WTC11 (cell line): ENCODE measurements around the gene PPP1R15B. TPM values are rescaled to one million over a fixed set of nuclear protein-coding genes. Genes with fewer than 3 reads are reported as not detected.

Source experiments
- ATAC-seq: fragments of 200-7000 bp; cut with Tn5 transposase; 2 replicates; pipeline ENCODE4 v1.10.0; 2021; ENCODE audit warnings: mild to moderate bottlenecking, moderate library complexity
- CTCF ChIA-PET: fragments of 300-600 bp; sonication (Branson Sonifier 250); formaldehyde crosslinking; loops from one replicate; lab custom pipeline; 2021; ENCODE audit warnings: antibody characterized with exemption; lab: Charles Lee
- POLR2A ChIA-PET: fragments of 350-600 bp; sonication (Branson Sonifier 250); formaldehyde crosslinking; loops from one replicate; lab custom pipeline; 2021; ENCODE audit warnings: antibody characterized with exemption; lab: Charles Lee
- DNase-seq: peaks from one replicate; pipeline ENCODE4 v3.0.0; 2021; ENCODE audit warnings: low spot score
- H3K27ac Mint-ChIP-seq: 2 replicates; pipeline ENCODE4 v1.8.0; 2021; ENCODE audit warnings: mixed read lengths
- H3K27me3 Mint-ChIP-seq: 2 replicates; pipeline ENCODE4 v1.8.0; 2021; ENCODE audit warnings: low read depth, mild to moderate bottlenecking, moderate library complexity, mixed read lengths
- H3K36me3 Mint-ChIP-seq: 2 replicates; pipeline ENCODE4 v1.8.0; 2021; ENCODE audit warnings: mixed read lengths
- H3K4me1 Mint-ChIP-seq: 2 replicates; pipeline ENCODE4 v1.8.0; 2022; ENCODE audit warnings: mixed read lengths
- H3K4me3 Mint-ChIP-seq: 2 replicates; pipeline ENCODE4 v1.8.0; 2021; ENCODE audit warnings: mild to moderate bottlenecking, moderate library complexity, mixed read lengths
- H3K9me3 Mint-ChIP-seq: 2 replicates; pipeline ENCODE4 v1.8.0; 2021; ENCODE audit warnings: mixed read lengths
- ATF6 ChIP-seq: sonication (generic); formaldehyde crosslinking; IDR thresholded peaks from 2 replicates; pipeline ENCODE4 v1.8.1; 2023; ENCODE audit warnings: mild to moderate bottlenecking, missing genetic modification reagents
- E2F5 ChIP-seq: sonication (generic); formaldehyde crosslinking; IDR thresholded peaks from 2 replicates; pipeline ENCODE4 v1.8.1; 2022; ENCODE audit warnings: mild to moderate bottlenecking, moderate library complexity, missing genetic modification reagents
- FOXP1 ChIP-seq: sonication (generic); formaldehyde crosslinking; IDR thresholded peaks from 2 replicates; pipeline ENCODE4 v1.8.0; 2022; ENCODE audit warnings: missing genetic modification reagents, mild to moderate bottlenecking, moderate library complexity, borderline replicate concordance
- FOXP4 ChIP-seq: sonication (generic); formaldehyde crosslinking; IDR thresholded peaks from 2 replicates; pipeline ENCODE4 v1.8.0; 2022; ENCODE audit warnings: mild to moderate bottlenecking, missing genetic modification reagents
- GABPB1 ChIP-seq: sonication (generic); formaldehyde crosslinking; IDR thresholded peaks from 2 replicates; pipeline ENCODE4 v1.8.1; 2023; ENCODE audit warnings: mild to moderate bottlenecking, missing genetic modification reagents
- JAZF1 ChIP-seq: fragments of 250-450 bp; sonication (Bioruptor Pico); IDR thresholded peaks from 2 replicates; pipeline ENCODE4 v1.9.0; 2021; ENCODE audit warnings: moderate library complexity, mild to moderate bottlenecking, inconsistent platforms
- JUN ChIP-seq: sonication (generic); formaldehyde crosslinking; IDR thresholded peaks from 2 replicates; pipeline ENCODE4 v1.8.0; 2023; ENCODE audit warnings: mild to moderate bottlenecking, missing genetic modification reagents
- KAT7 ChIP-seq: sonication (generic); formaldehyde crosslinking; IDR thresholded peaks from 2 replicates; pipeline ENCODE4 v1.8.1; 2023; ENCODE audit warnings: missing genetic modification reagents, mild to moderate bottlenecking, borderline replicate concordance
- MLX ChIP-seq: sonication (generic); formaldehyde crosslinking; IDR thresholded peaks from 2 replicates; pipeline ENCODE4 v1.8.1; 2023; ENCODE audit warnings: mild to moderate bottlenecking, missing genetic modification reagents, moderate library complexity
- NR1H2 ChIP-seq: sonication (generic); formaldehyde crosslinking; IDR thresholded peaks from 2 replicates; pipeline ENCODE4 v1.9.0; 2021; ENCODE audit warnings: mild to moderate bottlenecking, moderate library complexity, missing genetic modification reagents
- NR2C2 ChIP-seq: sonication (generic); formaldehyde crosslinking; IDR thresholded peaks from 2 replicates; pipeline ENCODE4 v1.8.0; 2022; ENCODE audit warnings: mild to moderate bottlenecking, missing genetic modification reagents
- SMAD4 ChIP-seq: sonication (generic); formaldehyde crosslinking; IDR thresholded peaks from 2 replicates; pipeline ENCODE4 v1.8.0; 2022; ENCODE audit warnings: mild to moderate bottlenecking, missing genetic modification reagents
- USF2 ChIP-seq: sonication (generic); formaldehyde crosslinking; IDR thresholded peaks from 2 replicates; pipeline ENCODE4 v1.8.1; 2023; ENCODE audit warnings: mild to moderate bottlenecking, missing genetic modification reagents, moderate library complexity
- ZBTB21 ChIP-seq: sonication (generic); formaldehyde crosslinking; IDR thresholded peaks from 2 replicates; pipeline ENCODE4 v1.8.1; 2023; ENCODE audit warnings: mild to moderate bottlenecking, missing genetic modification reagents, borderline replicate concordance
- ZNF219 ChIP-seq: sonication (generic); formaldehyde crosslinking; IDR thresholded peaks from 2 replicates; pipeline ENCODE4 v1.8.0; 2023; ENCODE audit warnings: missing genetic modification reagents, mild to moderate bottlenecking, borderline replicate concordance
- ZNF281 ChIP-seq: sonication (generic); formaldehyde crosslinking; IDR thresholded peaks from 2 replicates; pipeline ENCODE4 v1.8.0; 2023; ENCODE audit warnings: mild to moderate bottlenecking, missing genetic modification reagents
- ZNF532 ChIP-seq: fragments of 250-450 bp; sonication (Bioruptor Pico); IDR thresholded peaks from 2 replicates; pipeline ENCODE4 v1.9.0; 2021; ENCODE audit warnings: mild to moderate bottlenecking, borderline replicate concordance
- total RNA-seq: library from RNA; stranded (reverse); gene quantifications from 3 replicates; pipeline ENCODE4 v1.2.3, GENCODE V29; 2021

PPP1R15B gene
- total RNA-seq, 1 experiment from 2014 or later, result 47.7 TPM

- no peak for TF ChIP-seq USF2
These were observed 748 bp downstream of the PPP1R15B start (continued) for GRCh38 chr1:204410688-204411450.

GRCh38 chr1:204409836-204410687 is 1.6 kb downstream of the PPP1R15B start:
- H3K27ac Mint-ChIP-seq, result peak overlapping the region; percentile 100
- H3K27me3 Mint-ChIP-seq, result no peaks in the 10 kb centered on the region
- DNase-seq (no peak), ATAC-seq (no peak)
- peaks cover 40% of the 10 kb centered on the region for H3K36me3 Mint-ChIP-seq
- H3K9me3 Mint-ChIP-seq, result no peaks in the 10 kb centered on the region
- peak overlapping the region; percentile 100 for H3K4me3 Mint-ChIP-seq
- POLR2A ChIA-PET, result interaction anchor here (0.8 to 1.2 kb wide), 6 partner anchors 11 to 106 kb away, joined by 3 to 4 read pairs (median 3); partner anchors contain the start of gene MDM4
- peaks cover 12% of the 10 kb centered on the region for H3K4me1 Mint-ChIP-seq
- CTCF ChIA-PET, result interaction anchor here (0.6 to 4.9 kb wide), 6 partner anchors 12 to 93 kb away, joined by 3 to 47 read pairs (median 4); no protein-coding TSS in a partner anchor
- TF ChIP-seq E2F5 (no peak), ZNF532 (CRISPR knock-in tag) (no peak), ZBTB21 (CRISPR knock-in tag) (no peak), NR2C2 (CRISPR knock-in tag) (no peak), ZNF219 (CRISPR knock-in tag) (no peak), NR1H2 (CRISPR knock-in tag) (no peak), JUN (CRISPR knock-in tag) (no peak), ZNF281 (CRISPR knock-in tag) (no peak), GABPB1 (CRISPR knock-in tag) (no peak), SMAD4 (CRISPR knock-in tag) (no peak), MLX (CRISPR knock-in tag) (no peak), FOXP1 (CRISPR knock-in tag) (no peak), ATF6 (CRISPR knock-in tag) (no peak), KAT7 (CRISPR knock-in tag) (no peak), JAZF1 (CRISPR knock-in tag) (no peak), FOXP4 (no peak)
